Measurements from ENCODE around the gene ZMIZ2.
"Not testable (repeated sequence)": the region's sequence is repeated elsewhere in the genome, so short reads cannot be mapped to it uniquely, and the experiment has no call there.

The ZMIZ2 gene

GRCh38 chr7:44727158-44727936, 21.3 kb upstream of the ZMIZ2 start:
- DNase-seq, result no peak

DNA sequence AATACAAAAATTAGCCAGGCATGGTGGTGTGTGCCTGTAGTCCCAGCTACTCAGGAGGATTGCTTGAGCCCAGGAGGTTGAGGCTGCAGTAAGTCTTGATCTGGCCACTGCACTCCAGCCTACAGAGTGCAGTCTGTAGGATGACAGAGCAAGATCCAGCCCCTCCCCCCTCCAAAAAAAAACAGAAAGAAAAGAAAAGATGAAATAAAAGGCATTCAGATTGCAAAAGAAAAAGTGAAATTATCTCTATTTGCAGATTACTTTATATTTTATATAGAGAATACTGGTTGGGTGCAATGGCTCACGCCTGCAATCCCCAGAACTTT, 20.7 kb upstream of the ZMIZ2 start:
- no peak for DNase-seq

DNA sequence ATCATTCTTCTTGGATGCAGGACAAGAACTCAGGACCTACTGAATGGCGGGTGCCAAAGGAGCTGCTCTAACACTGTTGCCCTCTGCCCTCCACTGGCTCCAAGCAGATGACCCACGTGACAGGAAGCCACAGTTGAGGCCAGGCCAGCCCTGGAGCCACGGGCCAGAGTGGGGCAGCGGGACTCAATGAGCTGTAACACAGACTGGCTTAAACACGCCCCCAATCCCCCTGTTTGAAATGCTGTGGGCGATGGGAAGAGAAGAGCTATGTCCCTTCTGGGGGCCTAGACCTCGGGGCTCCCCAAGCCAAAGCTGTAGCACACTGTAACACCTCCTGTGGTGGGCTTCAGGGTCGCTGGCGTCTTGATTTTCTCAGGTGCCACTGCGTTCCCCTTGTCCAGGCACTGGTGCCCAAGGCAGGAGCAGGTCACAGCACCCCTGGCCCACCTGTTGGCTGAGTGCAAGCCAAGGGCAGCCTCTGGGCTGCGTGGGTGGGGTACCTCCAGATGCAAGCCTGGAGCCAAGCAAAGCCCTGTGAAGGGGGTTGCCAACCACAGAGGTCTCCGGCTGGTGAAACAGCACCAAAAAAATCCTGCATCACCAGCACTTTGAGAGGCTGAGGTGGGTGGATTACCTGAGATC, 18.6 kb upstream of the ZMIZ2 start:
- DNase-seq, result no peak

- not testable (repeated sequence) for DNase-seq
Measured at GRCh38 chr7:44732971-44733370, 15.7 kb upstream of the ZMIZ2 start.

DNA sequence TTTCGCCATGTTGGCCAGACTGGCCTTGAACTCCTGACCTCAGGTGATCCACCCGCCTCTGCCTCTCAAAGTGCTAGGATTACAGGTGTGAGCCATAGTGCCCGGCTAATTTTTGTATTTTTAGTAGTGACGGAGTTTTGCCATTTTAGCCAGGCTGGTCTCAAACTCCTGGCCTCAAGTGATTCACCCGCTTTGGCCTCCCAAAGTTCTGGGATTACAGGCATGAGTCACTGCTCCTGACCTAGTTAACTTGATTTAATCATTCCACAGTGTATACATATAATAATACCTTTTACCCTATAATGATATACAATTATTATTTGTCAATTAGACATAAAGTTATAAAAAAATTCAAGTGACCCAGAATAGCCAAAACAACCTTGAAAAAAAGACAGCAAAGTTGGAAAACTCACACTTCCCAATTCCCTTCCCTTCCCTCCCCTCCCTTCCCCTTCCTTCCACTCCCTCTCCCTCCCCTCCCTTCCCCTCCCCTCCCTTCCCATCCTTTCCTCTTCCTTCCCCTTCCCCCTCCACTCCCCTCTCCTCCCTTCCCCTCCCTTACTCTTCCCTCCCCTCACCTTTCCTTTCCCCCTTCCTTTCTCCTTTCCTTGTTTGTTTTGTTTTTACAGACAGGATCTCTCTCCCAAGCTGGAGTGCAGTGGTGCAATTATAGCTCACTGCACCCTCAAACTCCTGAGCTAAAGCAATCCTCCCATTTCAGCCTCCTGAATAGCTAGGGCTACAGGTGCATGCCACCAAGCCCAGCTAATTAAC, 14.8 kb upstream of the ZMIZ2 start:
- no peak for DNase-seq

GRCh38 chr7:44735403-44736165, 13.1 kb upstream of the ZMIZ2 start:
- DNase-seq, result peak; percentile 47 to 60

DNA sequence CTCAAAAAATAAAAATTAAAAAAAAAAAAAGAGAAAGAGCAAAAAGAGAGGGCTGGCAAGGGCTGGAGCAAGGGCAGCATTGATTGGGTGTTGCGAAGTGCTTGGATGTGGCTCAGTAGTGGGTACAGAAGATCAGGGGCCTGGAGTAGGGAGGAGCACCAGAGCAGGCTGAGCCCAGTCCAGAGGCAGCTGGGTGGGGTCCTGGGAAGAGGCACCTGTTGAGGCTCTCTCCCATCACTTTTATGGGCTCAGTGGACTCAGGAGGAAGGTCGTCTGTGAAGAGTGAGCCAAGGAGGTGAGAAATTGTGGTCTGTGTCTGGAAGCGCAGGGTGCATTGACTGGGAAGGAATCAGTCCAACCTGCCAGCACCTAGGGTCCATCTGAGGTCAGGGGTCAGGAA, 11.8 kb upstream of the ZMIZ2 start:
- DNase-seq, result no peak

DNA sequence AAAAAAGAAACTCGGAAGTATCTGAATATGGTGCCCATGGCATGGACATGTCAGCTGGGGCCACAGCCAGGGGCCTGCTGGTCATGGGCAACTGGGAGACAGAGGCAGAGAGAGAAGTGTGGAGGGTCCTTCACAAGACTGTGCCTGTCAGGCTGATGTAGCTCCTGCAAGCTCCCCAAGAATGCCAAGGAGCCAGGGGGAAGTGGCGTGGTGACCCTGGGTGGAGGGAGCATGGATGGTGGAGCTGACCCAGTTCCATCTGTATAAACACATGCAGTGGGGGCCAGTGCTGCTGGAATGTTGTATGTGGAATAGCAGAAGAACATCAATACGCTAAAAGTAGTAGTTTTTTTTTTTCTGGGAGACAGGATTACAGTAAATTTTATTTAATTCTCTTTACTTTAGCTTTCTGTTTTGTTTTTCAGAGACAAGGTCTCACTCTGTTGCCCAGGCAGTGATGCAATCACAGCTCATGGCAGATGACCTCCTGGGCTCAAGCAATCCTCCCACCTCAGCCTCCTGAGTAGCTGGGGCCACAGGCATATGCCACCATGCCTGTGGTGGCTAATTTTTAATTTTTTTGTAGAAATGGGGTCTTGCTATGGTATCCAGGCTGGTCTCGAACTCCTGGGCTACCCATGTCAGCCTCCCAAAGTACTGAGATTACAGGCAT, 10.5 kb upstream of the ZMIZ2 start:
- DNase-seq, result no peak

GRCh38 chr7:44738876-44739665, 9.6 kb upstream of the ZMIZ2 start:
- DNase-seq, result no peak

DNA sequence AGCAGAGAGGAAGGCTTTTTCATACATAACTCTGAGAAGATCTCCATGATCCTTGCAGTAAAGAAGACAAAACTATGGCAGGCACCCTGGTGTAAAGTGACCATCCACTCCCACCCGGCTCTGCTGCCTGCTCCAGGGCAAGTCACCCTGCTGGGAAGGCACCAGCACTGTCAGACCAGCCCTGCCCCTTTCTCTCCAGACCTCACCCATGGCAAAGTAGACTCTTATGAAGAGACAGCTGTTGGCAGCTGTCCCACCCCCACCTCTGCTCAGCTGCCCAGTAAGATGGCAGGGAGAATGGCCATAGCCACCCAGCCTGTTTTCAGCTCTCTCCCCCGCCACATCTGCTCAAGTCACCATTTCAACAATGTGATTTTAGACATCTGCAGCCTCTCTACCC, 8.6 kb upstream of the ZMIZ2 start:
- no peak for DNase-seq

GRCh38 chr7:44743750-44744149, 4.9 kb upstream of the ZMIZ2 start:
- DNase-seq, result no peak

- peak in 1 of 2 donors; percentile 53 for DNase-seq
Measured at GRCh38 chr7:44748948-44749731, 493 bp downstream of the ZMIZ2 start.

- DNase-seq, result no peak
Measured at GRCh38 chr7:44749992-44750391, 1.3 kb downstream of the ZMIZ2 start.

- DNase-seq, result no peak
Measured at GRCh38 chr7:44750424-44750823, 1.8 kb downstream of the ZMIZ2 start.

- peak; percentile 77 to 80 for DNase-seq
Measured at GRCh38 chr7:44750921-44751571, 2.4 kb downstream of the ZMIZ2 start.

DNA sequence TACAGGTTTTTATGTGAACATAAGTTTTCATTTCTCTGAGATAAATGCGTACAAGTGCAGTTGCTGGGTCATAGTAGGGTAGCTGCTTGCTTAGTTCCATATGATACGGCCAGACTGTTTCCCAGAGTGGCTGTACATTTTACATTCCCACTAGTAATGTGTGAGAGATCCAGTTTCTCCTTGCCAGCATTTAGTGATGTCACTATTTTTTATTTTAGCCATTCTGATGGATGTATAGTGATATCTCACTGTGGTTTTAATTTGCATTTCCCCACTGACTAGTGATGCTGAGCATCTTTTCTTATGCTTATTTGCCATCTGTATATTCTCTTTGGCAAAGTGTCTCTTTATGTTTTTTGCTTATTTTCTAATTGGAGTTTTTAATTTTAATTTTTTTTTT, 4.2 kb downstream of the ZMIZ2 start:
- DNase-seq, result no peak

- DNase-seq, result no peak
Measured at GRCh38 chr7:44754802-44755697, 6.4 kb downstream of the ZMIZ2 start.

GRCh38 chr7:44755698-44756627, 7.3 kb downstream of the ZMIZ2 start:
- no peak for DNase-seq
